H1 (cell line): Measurements from ENCODE around the gene LSG1. TPM values are rescaled to one million over a fixed set of nuclear protein-coding genes. Genes with fewer than 3 reads are reported as not detected.

Experiments
- CTCF ChIA-PET: fragments of 300-600 bp; sonication (Branson Sonifier 250); formaldehyde crosslinking; loops from one replicate; lab custom pipeline; 2021; ENCODE audit not compliant: partially characterized antibody; lab: Charles Lee
- POLR2A ChIA-PET: fragments of 300-600 bp; sonication (Branson Sonifier 250); formaldehyde crosslinking; loops from one replicate; lab custom pipeline; 2021; ENCODE audit warnings: inconsistent platforms; ENCODE audit not compliant: partially characterized antibody; lab: Charles Lee
- DNase-seq, 2 experiments: peaks; one replicate each; pipeline versions ENCODE4 v3.0.0 to v3.0.0-alpha.2; 2010 to 2022; ENCODE audit warnings: low spot score in 2 of 2, low read depth in 1 of 2, mixed read lengths in 1 of 2
- FAIRE-seq: peaks from 2 replicates; lab custom pipeline; 2011; peaks lifted over from hg19 to GRCh38; lab: Jason Lieb, UNC
- H2AFZ ChIP-seq: 2 replicates; pipeline ENCODE4 v1.8.1; 2012; ENCODE audit warnings: low read length, inconsistent platforms
- H2AK5ac ChIP-seq: 2 replicates; pipeline ENCODE4 v1.6.1; 2013; ENCODE audit warnings: low read depth, low read length
- H2BK120ac ChIP-seq: replicated peaks from 2 replicates; pipeline ENCODE3; 2013; ENCODE audit warnings: low read depth, low read length, inconsistent platforms
- H2BK12ac ChIP-seq: 2 replicates; pipeline ENCODE4 v1.6.1; 2013; ENCODE audit warnings: low read depth, low read length
- H2BK15ac ChIP-seq: 2 replicates; pipeline ENCODE4 v1.6.1; 2013; ENCODE audit warnings: low read length
- H2BK20ac ChIP-seq: 2 replicates; pipeline ENCODE4 v1.6.1; 2013; ENCODE audit warnings: low read length
- H2BK5ac ChIP-seq: 2 replicates; pipeline ENCODE4 v1.6.1; 2013; ENCODE audit warnings: low read depth, low read length
- H3K14ac ChIP-seq: 2 replicates; pipeline ENCODE4 v1.6.1; 2013; ENCODE audit warnings: inconsistent platforms; ENCODE audit not compliant: insufficient read length
- H3K18ac ChIP-seq: 2 replicates; pipeline ENCODE4 v1.6.1; 2013; ENCODE audit warnings: low read length; ENCODE audit errors: extremely low read depth
- H3K23ac ChIP-seq: 2 replicates; pipeline ENCODE4 v1.6.1; 2013; ENCODE audit warnings: inconsistent platforms; ENCODE audit not compliant: insufficient read length
- H3K23me2 ChIP-seq: 2 replicates; pipeline ENCODE4 v1.6.1; 2013; ENCODE audit warnings: low read depth, low read length
- H3K27ac ChIP-seq: 2 replicates; pipeline ENCODE4 v1.6.1; 2011; ENCODE audit warnings: low read depth, low read length, inconsistent platforms
- H3K27me3 ChIP-seq, 4 experiments: replicated peaks in 1 of 4; 1 replicate in 1 of 4; 2 replicates in 3 of 4; pipeline versions ENCODE4 v1.6.1 to v1.8.1; 2011 to 2013; ENCODE audit warnings: low read length in 3 of 4, mild to moderate bottlenecking in 3 of 4, inconsistent platforms in 2 of 4, mixed read lengths in 2 of 4, moderate library complexity in 1 of 4; ENCODE audit not compliant: control insufficient read depth in 3 of 4, insufficient read depth in 3 of 4; ENCODE audit errors: extremely low read depth in 1 of 4
- H3K36me3 ChIP-seq, 4 experiments: 2 replicates each; pipeline versions ENCODE4 v1.6.1 to v1.8.1; 2011 to 2013; ENCODE audit warnings: mild to moderate bottlenecking in 4 of 4, low read length in 3 of 4, moderate library complexity in 2 of 4, control low read depth in 1 of 4, inconsistent platforms in 1 of 4; ENCODE audit not compliant: insufficient read depth in 4 of 4, control insufficient read depth in 2 of 4
- H3K4ac ChIP-seq: replicated peaks from 2 replicates; pipeline ENCODE3; 2013; ENCODE audit warnings: low read length, low read depth, mixed read lengths, inconsistent platforms; ENCODE audit not compliant: insufficient read length
- H3K4me1 ChIP-seq, 4 experiments: replicated peaks in 1 of 4; 1 replicate in 1 of 4; 2 replicates in 3 of 4; pipeline versions ENCODE4 v1.6.1 to v1.8.1; 2011 to 2013; ENCODE audit warnings: low read length in 3 of 4, inconsistent platforms in 2 of 4, mixed read lengths in 1 of 4; ENCODE audit not compliant: insufficient read depth in 4 of 4, control insufficient read depth in 3 of 4
- H3K4me2 ChIP-seq, 2 experiments: 2 replicates each; pipeline versions ENCODE4 v1.6.1 to v1.8.1; 2011 to 2013; ENCODE audit warnings: low read depth in 2 of 2, low read length in 2 of 2, control low read depth in 1 of 2, inconsistent platforms in 1 of 2, mild to moderate bottlenecking in 1 of 2; ENCODE audit not compliant: insufficient read depth in 1 of 2
- H3K4me3 ChIP-seq, 4 experiments: fragments of 200-600, 300-600 bp in 1 of 4; sonication (generic), shearing (Covaris generic), sonication (Bioruptor Twin) in 1 of 4; 2 replicates each; pipeline versions ENCODE4 v1.5.1 to v1.8.1; 2011 to 2016; ENCODE audit warnings: low read length in 4 of 4, low read depth in 3 of 4, control low read depth in 2 of 4, inconsistent platforms in 2 of 4, mild to moderate bottlenecking in 2 of 4, mixed read lengths in 1 of 4, moderate library complexity in 1 of 4; ENCODE audit not compliant: insufficient read depth in 2 of 4; ENCODE audit errors: extremely low read depth in 1 of 4
- H3K56ac ChIP-seq: replicated peaks from 2 replicates; pipeline ENCODE3; 2013; ENCODE audit warnings: low read depth, mild to moderate bottlenecking, mixed read lengths, low read length, inconsistent platforms; ENCODE audit not compliant: insufficient read length
- H3K79me1 ChIP-seq: 2 replicates; pipeline ENCODE4 v1.6.1; 2013; ENCODE audit warnings: low read depth, low read length, control low read depth
- H3K79me2 ChIP-seq, 2 experiments: 2 replicates each; pipeline versions ENCODE4 v1.6.1 to v1.8.1; 2012 to 2013; ENCODE audit warnings: low read length in 2 of 2, mild to moderate bottlenecking in 2 of 2, inconsistent platforms in 1 of 2; ENCODE audit not compliant: insufficient read depth in 2 of 2, control insufficient read depth in 1 of 2
- H3K9ac ChIP-seq, 4 experiments: replicated peaks in 1 of 4; 1 replicate in 1 of 4; 2 replicates in 3 of 4; pipeline versions ENCODE4 v1.6.1 to v1.8.1; 2011 to 2013; ENCODE audit warnings: low read depth in 3 of 4, low read length in 3 of 4, control low read depth in 2 of 4, mild to moderate bottlenecking in 2 of 4, moderate library complexity in 2 of 4, inconsistent platforms in 1 of 4; ENCODE audit errors: extremely low read depth in 1 of 4
- H3K9me3 ChIP-seq, 2 experiments: 2 replicates each; pipeline versions ENCODE4 v1.6.1 to v1.8.1; 2012 to 2013; ENCODE audit warnings: mild to moderate bottlenecking in 2 of 2, moderate library complexity in 2 of 2, control low read depth in 1 of 2, inconsistent platforms in 1 of 2, low read depth in 1 of 2, low read length in 1 of 2, mixed read lengths in 1 of 2; ENCODE audit not compliant: insufficient read depth in 2 of 2
- H4K20me1 ChIP-seq, 2 experiments: replicated peaks in 1 of 2; 2 replicates each; pipeline versions ENCODE3 to v1.8.1; 2011 to 2013; ENCODE audit warnings: inconsistent platforms in 2 of 2, low read length in 2 of 2, mild to moderate bottlenecking in 1 of 2; ENCODE audit not compliant: insufficient read depth in 2 of 2, control insufficient read depth in 1 of 2
- H4K5ac ChIP-seq: 2 replicates; pipeline ENCODE4 v1.6.1; 2013; ENCODE audit warnings: low read length, low read depth, mixed read lengths, inconsistent platforms; ENCODE audit not compliant: insufficient read length
- H4K8ac ChIP-seq: 2 replicates; pipeline ENCODE4 v1.8.0; 2013; ENCODE audit warnings: mild to moderate bottlenecking, moderate library complexity, low read length, inconsistent platforms; ENCODE audit not compliant: insufficient read depth; ENCODE audit errors: extremely low read depth
- H4K91ac ChIP-seq: replicated peaks from 2 replicates; pipeline ENCODE3; 2013; ENCODE audit warnings: low read length, mixed read lengths, inconsistent platforms; ENCODE audit not compliant: insufficient read length
- CHD1 ChIP-seq: IDR thresholded peaks from 2 replicates; pipeline ENCODE4 v1.6.1; 2012; ENCODE audit warnings: low read depth, low read length, improper control_type of control experiment
- CTBP2 ChIP-seq: IDR thresholded peaks from 2 replicates; pipeline ENCODE4 v1.7.0; 2011; ENCODE audit warnings: borderline replicate concordance, mild to moderate bottlenecking, moderate library complexity, mixed read lengths, low read length; ENCODE audit not compliant: insufficient read depth, insufficient read length
- CTCF ChIP-seq, 3 experiments: IDR thresholded peaks; 1 replicate in 2 of 3; 2 replicates in 1 of 3; pipeline versions ENCODE4 v1.5.1 to v1.6.1; 2011; ENCODE audit warnings: low read length in 3 of 3, mild to moderate bottlenecking in 3 of 3, inconsistent platforms in 2 of 3, low read depth in 1 of 3, moderate library complexity in 1 of 3; ENCODE audit not compliant: insufficient read depth in 1 of 3; ENCODE audit errors: control extremely low read depth in 1 of 3
- JUND ChIP-seq: IDR thresholded peaks from 2 replicates; pipeline ENCODE4 v1.6.1; 2011; ENCODE audit warnings: mild to moderate bottlenecking, improper control_type of control experiment, low read length
- RNF2 ChIP-seq: fragments of 200-900, 300-1000 bp; sonication (generic); IDR thresholded peaks from 2 replicates; pipeline ENCODE4 v1.7.1; 2016; ENCODE audit warnings: borderline replicate concordance, low read depth, mild to moderate bottlenecking, antibody characterized with exemption, low read length; ENCODE audit not compliant: poor library complexity, severe bottlenecking; ENCODE audit errors: missing control alignments
- TAF7 ChIP-seq: optimal IDR thresholded peaks from 2 replicates; pipeline ENCODE3; 2011; ENCODE audit warnings: low read depth, mild to moderate bottlenecking, inconsistent platforms, low read length, moderate library complexity, borderline replicate concordance
- WGBS, 2 experiments: shearing (Covaris generic) in 1 of 2; methylation state at CpG; one replicate each; pipeline versions ENCODE4 v1.1.6 to v1.1.7; 2013 to 2015; ENCODE audit warnings: low lambda C conversion rate in 2 of 2, mixed read lengths in 2 of 2, inconsistent platforms in 1 of 2, low coverage in 1 of 2, missing lambda C conversion rate in 1 of 2; ENCODE audit not compliant: insufficient replicate concordance in 2 of 2, insufficient coverage in 1 of 2, insufficient read length in 1 of 2; ENCODE audit errors: extremely low coverage in 1 of 2, missing lambda C conversion rate in 1 of 2; 5-methylcytosine and 5-hydroxymethylcytosine counted together
- polyA plus RNA-seq, 7 experiments: library from polyadenylated mRNA; depleted of rRNA in 3 of 7; stranded (reverse) in 5 of 7; unstranded in 2 of 7; fragments of >200 nt in 5 of 7; fragments of 200-250 nt in 2 of 7; gene quantifications; 1 replicate in 5 of 7; 2 replicates in 1 of 7; 4 replicates in 1 of 7; pipeline versions ENCODE4 v1.2.1 to v1.2.3, GENCODE V29; 2011 to 2013; ENCODE audit warnings: missing spikeins in 2 of 7, mixed read lengths in 2 of 7
- total RNA-seq: library from RNA; stranded (reverse); fragmentation: NEBNext Ultra II Directional; extraction: Animal tissue kit (Norgen Biotek cat#: 25700); gene quantifications from 2 replicates; pipeline ENCODE4 v1.2.1, GENCODE V29; 2021

LSG1 gene
- total and polyA plus RNA-seq, 2 of the 8 experiments (the other 6 are each of a cell fraction or from before 2014, with no cell fraction given), result 23.7 to 47.6 TPM

- Histone ChIP-seq H3K9ac (no peak overlapping the region), H3K36me3 (no peaks in the 10 kb centered on the region), H3K14ac (no peak overlapping the region), H2AFZ (no peak overlapping the region), H2BK120ac (no peak overlapping the region), H3K79me2 (no peaks in the 10 kb centered on the region), H3K23me2 (peaks cover 22% of the 10 kb centered on the region; the same call in 1 of the 2 replicates), H3K79me1 (no peaks in the 10 kb centered on the region), H3K9me3 (no peaks in the 10 kb centered on the region), H4K91ac (no peak overlapping the region), H3K56ac (no peak overlapping the region), H2BK12ac (no peak overlapping the region), H2BK5ac (no peak overlapping the region), H4K20me1 (peaks cover 0 to 5% of the 10 kb centered on the region in 2 experiments), H4K5ac (no peak overlapping the region), H3K18ac (no peak overlapping the region), H2AK5ac (no peak overlapping the region), H3K4me1 (peaks cover 0 to 13% (median 10%) of the 10 kb centered on the region in 4 experiments; a peak in 6 of 7 replicates), H3K4me2 (peak overlapping the region; percentile 90 to 97; a peak in 3 of 4 replicates), H2BK15ac (no peak overlapping the region), H3K27ac (no peak overlapping the region), H3K4me3 (peak overlapping the region in 3 of 4 experiments; percentile 42 to 79 (median 68); a peak in 5 of 8 replicates), H3K4ac (no peak overlapping the region), H3K23ac (no peak overlapping the region), H4K8ac (no peak overlapping the region), H2BK20ac (no peak overlapping the region), H3K27me3 (peaks cover 7 to 36% (median 29%) of the 10 kb centered on the region in 4 experiments)
- no peak for DNase-seq
- WGBS, 2 experiments, result 70% methylated on average over 13 of the region's 13 CpGs; no CpG with 5 or more reads in 1 of the 2 experiments
- CTCF ChIA-PET, result interaction anchor here (1.2 to 9.3 kb wide), 5 partner anchors 15 to 586 kb away, joined by 3 to 110 read pairs (median 18); partner anchors contain the start of genes LSG1 and XXYLT1
- POLR2A ChIA-PET, result interaction anchor here (0.8 to 3.7 kb wide), 8 partner anchors 13 to 821 kb away, joined by 3 to 30 read pairs (median 6); partner anchors contain the start of gene LSG1
- no peak for FAIRE-seq
- TF ChIP-seq CTCF (IDR thresholded peaks at IDR 0.05; ENCODE audit: control extremely low read depth in 1 of 3, insufficient read depth in 1 of 3, low read depth in 1 of 3, low read length in 3 of 3) (no peak), CTBP2 (no peak), RNF2 (no peak), TAF7 (no peak), JUND (no peak), CHD1 (no peak)
Measured at GRCh38 chr3:194685065-194685717, 13.2 kb upstream of the LSG1 start.
